HepG2 (cell line): ENCODE measurements around the gene SCN4B. TPM values are rescaled to one million over a fixed set of nuclear protein-coding genes. Genes with fewer than 3 reads are reported as not detected.
A peak's percentile ranks its signal among the peaks of the same experiment; 100 is the strongest.

Source experiments
- AGO1 ChIP-seq: fragments of 200-400 bp; formaldehyde crosslinking; IDR thresholded peaks from 2 replicates; pipeline ENCODE4 v1.6.1; 2017; ENCODE audit warnings: mild to moderate bottlenecking, low read depth, low read length, moderate library complexity; ENCODE audit not compliant: poor library complexity, severe bottlenecking
- DNMT3B ChIP-seq: conservative IDR thresholded peaks from 2 replicates; pipeline ENCODE4 v1.6.1; 2016; ENCODE audit warnings: missing biosample characterization, control low read depth
- HDAC6 ChIP-seq: fragments of 200-600 bp; sonication (generic); IDR thresholded peaks from 2 replicates; pipeline ENCODE4 v1.7.0; 2017; ENCODE audit warnings: mild to moderate bottlenecking, antibody characterized with exemption, low read length, low read depth
- HOXA5 ChIP-seq: sonication (generic); formaldehyde crosslinking; IDR thresholded peaks from 2 replicates; pipeline ENCODE4 v1.4.0; 2020; ENCODE audit warnings: missing genetic modification reagents
- KAT2B ChIP-seq: fragments of 150-350 bp; IDR thresholded peaks from 2 replicates; pipeline ENCODE4 v1.6.1; 2014; ENCODE audit warnings: low read depth, low read length, borderline replicate concordance
- KAT8 ChIP-seq: IDR thresholded peaks from 2 replicates; pipeline ENCODE4 v1.6.1; 2016; ENCODE audit warnings: missing genetic modification reagents, missing compliant biosample characterization
- KDM6A ChIP-seq: IDR thresholded peaks from 2 replicates; pipeline ENCODE4 v1.6.1; 2016; ENCODE audit warnings: low read depth
- NAIF1 ChIP-seq: sonication (generic); formaldehyde crosslinking; IDR thresholded peaks from 2 replicates; pipeline ENCODE4 v1.5.0; 2020; ENCODE audit warnings: mild to moderate bottlenecking, missing genetic modification reagents, borderline replicate concordance
- NFYB ChIP-seq: sonication (generic); formaldehyde crosslinking; IDR thresholded peaks from 2 replicates; pipeline ENCODE4 v1.4.0; 2020; ENCODE audit warnings: missing genetic modification reagents
- SAP130 ChIP-seq: IDR thresholded peaks from 2 replicates; pipeline ENCODE4 v1.6.1; 2016; ENCODE audit warnings: low read depth
- SP5 ChIP-seq: IDR thresholded peaks from 2 replicates; pipeline ENCODE4 v1.6.1; 2016; ENCODE audit warnings: low read depth, borderline replicate concordance
- ZNF224 ChIP-seq: sonication (generic); formaldehyde crosslinking; IDR thresholded peaks from 2 replicates; pipeline ENCODE4 v1.5.0; 2020; ENCODE audit warnings: mild to moderate bottlenecking, missing genetic modification reagents
- ZNF225 ChIP-seq: sonication (generic); formaldehyde crosslinking; IDR thresholded peaks from 2 replicates; pipeline ENCODE4 v1.4.0; 2020; ENCODE audit warnings: mild to moderate bottlenecking, missing genetic modification reagents
- ZNF232 ChIP-seq: sonication (generic); formaldehyde crosslinking; IDR thresholded peaks from 2 replicates; pipeline ENCODE4 v1.4.0; 2020; ENCODE audit warnings: missing genetic modification reagents, borderline replicate concordance
- ZNF350 ChIP-seq: sonication (generic); formaldehyde crosslinking; IDR thresholded peaks from 2 replicates; pipeline ENCODE4 v1.4.0; 2020; ENCODE audit warnings: mild to moderate bottlenecking, low read depth, missing genetic modification reagents, borderline replicate concordance
- ZNF547 ChIP-seq: sonication (generic); formaldehyde crosslinking; IDR thresholded peaks from 2 replicates; pipeline ENCODE4 v1.5.1; 2020; ENCODE audit warnings: mild to moderate bottlenecking, missing genetic modification reagents
- ZNF552 ChIP-seq: sonication (generic); formaldehyde crosslinking; IDR thresholded peaks from 2 replicates; pipeline ENCODE4 v1.9.0; 2022; ENCODE audit warnings: missing genetic modification reagents, mild to moderate bottlenecking, borderline replicate concordance
- ZNF556 ChIP-seq: sonication (generic); formaldehyde crosslinking; IDR thresholded peaks from 2 replicates; pipeline ENCODE4 v1.4.0; 2020; ENCODE audit warnings: mild to moderate bottlenecking, missing genetic modification reagents, borderline replicate concordance
- ZNF589 ChIP-seq: sonication (generic); formaldehyde crosslinking; conservative IDR thresholded peaks from 2 replicates; pipeline ENCODE4 v1.8.0; 2022; ENCODE audit warnings: mild to moderate bottlenecking, moderate library complexity, missing genetic modification reagents
- ZNF891 ChIP-seq: sonication (generic); formaldehyde crosslinking; IDR thresholded peaks from 2 replicates; pipeline ENCODE4 v1.5.0; 2020; ENCODE audit warnings: mild to moderate bottlenecking, missing genetic modification reagents
- polyA plus RNA-seq, 8 experiments: library from polyadenylated mRNA; depleted of rRNA in 3 of 8; stranded (reverse) in 7 of 8; unstranded in 1 of 8; fragments of >200 nt; fragmentation: Illumina TruSeq in 4 of 8; extraction: Trizol in 4 of 8; gene quantifications; 2 replicates each; pipeline versions ENCODE4 v1.2.1 to v1.2.3, GENCODE V29; 2011 to 2016; ENCODE audit warnings: low read depth in 4 of 8, missing spikeins in 1 of 8, mixed read lengths in 1 of 8; ENCODE audit not compliant: insufficient read depth in 1 of 8
- total RNA-seq, 5 experiments: library from RNA; depleted of rRNA; stranded (reverse); fragments of >200 nt; fragmentation: Illumina TruSeq; extraction: Trizol; gene quantifications; 2 replicates each; pipeline ENCODE4 v1.2.3, GENCODE V29; 2016; ENCODE audit warnings: low read depth in 1 of 5
- TF ChIP-seq, protein P1 (sequence below): sonication (generic); formaldehyde crosslinking; IDR thresholded peaks from 2 replicates; pipeline ENCODE4 v1.4.0; 2020; ENCODE audit warnings: missing genetic modification reagents; ENCODE audit errors: not compliant biosample characterization
- TF ChIP-seq, protein P2 (sequence below): sonication (generic); formaldehyde crosslinking; conservative IDR thresholded peaks from 2 replicates; pipeline ENCODE4 v1.4.0; 2020; ENCODE audit warnings: missing genetic modification reagents
- TF ChIP-seq, protein P3 (sequence below): sonication (generic); formaldehyde crosslinking; IDR thresholded peaks from 2 replicates; pipeline ENCODE4 v1.4.0; 2020; ENCODE audit warnings: mild to moderate bottlenecking, low read depth, missing genetic modification reagents
- TF ChIP-seq, protein P4 (sequence below): sonication (generic); formaldehyde crosslinking; IDR thresholded peaks from 2 replicates; pipeline ENCODE4 v1.4.0; 2020; ENCODE audit warnings: missing genetic modification reagents, borderline replicate concordance

The SCN4B gene
- total and polyA plus RNA-seq, 2 of the 13 experiments (the other 11 are each of a cell fraction or from before 2014, with no cell fraction given): 0.04 to 0.29 TPM

DNA sequence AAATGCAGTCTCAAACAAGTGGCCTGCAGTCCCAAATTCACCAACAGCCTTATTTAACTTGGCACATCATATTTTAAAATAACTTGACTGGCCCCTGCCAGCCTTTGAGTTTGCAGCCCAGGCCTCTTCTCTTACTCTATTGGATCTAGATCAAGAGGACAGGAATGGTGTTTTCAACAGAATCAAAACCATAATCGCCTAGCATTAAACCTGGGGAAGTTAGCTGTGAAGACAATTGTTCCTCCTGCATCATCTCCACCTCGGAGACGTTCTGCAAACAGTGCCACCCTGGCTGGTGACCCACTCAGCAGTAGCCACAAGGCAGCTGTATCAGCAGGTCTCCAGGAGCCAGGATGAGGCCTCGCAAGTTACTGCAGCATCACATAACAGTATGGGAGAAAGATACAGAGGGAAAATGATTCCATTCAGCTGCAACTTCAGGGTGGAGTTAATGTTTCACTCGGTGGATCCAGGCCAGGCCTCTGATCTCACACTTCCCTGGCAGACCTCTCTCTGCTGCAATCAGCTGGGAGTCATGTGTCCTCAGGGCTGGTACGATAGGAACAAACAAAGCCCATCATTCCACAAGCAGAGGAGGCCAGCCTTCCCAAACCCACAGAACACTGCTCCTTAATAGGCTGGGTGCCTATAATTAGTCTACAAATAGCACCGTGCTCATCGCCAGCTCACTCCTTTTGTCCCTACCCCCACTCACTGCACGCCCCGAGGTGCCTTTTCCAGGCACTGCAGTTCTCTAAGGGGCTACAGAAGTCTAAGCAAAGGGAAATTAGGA is 42.4 kb upstream of the SCN4B start (continued):
- TF ChIP-seq KAT8 (CRISPR knock-in tag) (peak; percentile 89), HDAC6 (no peak), HOXA5 (CRISPR knock-in tag) (no peak), SP5 (CRISPR knock-in tag) (no peak), ZNF556 (0 out of 2 replicates have a peak, but pooled peaks have one; percentile 56), ZNF224 (CRISPR knock-in tag) (peak; percentile 24; the same call in 1 of the 2 replicates), ZNF350 (peak; percentile 94), NFYB (0 out of 2 replicates have a peak, but pooled peaks have one; percentile 26), ZNF589 (CRISPR knock-in tag) (no peak), KDM6A (CRISPR knock-in tag) (peak; percentile 20; the same call in 1 of the 2 replicates), KAT2B (no peak), ZNF225 (CRISPR knock-in tag) (no peak; the same call in 1 of the 2 replicates), AGO1 (no peak), ZNF891 (CRISPR knock-in tag) (no peak), ZNF547 (CRISPR knock-in tag) (0 out of 2 replicates have a peak, but pooled peaks have one; percentile 17), DNMT3B (CRISPR knock-in tag) (no peak), ZNF552 (CRISPR knock-in tag) (no peak), SAP130 (peak; percentile 95), NAIF1 (0 out of 2 replicates have a peak, but pooled peaks have one; percentile 13), ZNF232 (CRISPR knock-in tag) (no peak; the same call in 1 of the 2 replicates)
- TF ChIP-seq, protein P1, sequence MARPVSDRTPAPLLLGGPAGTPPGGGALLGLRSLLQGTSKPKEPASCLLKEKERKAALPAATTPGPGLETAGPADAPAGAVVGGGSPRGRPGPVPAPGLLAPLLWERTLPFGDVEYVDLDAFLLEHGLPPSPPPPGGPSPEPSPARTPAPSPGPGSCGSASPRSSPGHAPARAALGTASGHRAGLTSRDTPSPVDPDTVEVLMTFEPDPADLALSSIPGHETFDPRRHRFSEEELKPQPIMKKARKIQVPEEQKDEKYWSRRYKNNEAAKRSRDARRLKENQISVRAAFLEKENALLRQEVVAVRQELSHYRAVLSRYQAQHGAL (CRISPR knock-in tag): no peak
- TF ChIP-seq, protein P2, sequence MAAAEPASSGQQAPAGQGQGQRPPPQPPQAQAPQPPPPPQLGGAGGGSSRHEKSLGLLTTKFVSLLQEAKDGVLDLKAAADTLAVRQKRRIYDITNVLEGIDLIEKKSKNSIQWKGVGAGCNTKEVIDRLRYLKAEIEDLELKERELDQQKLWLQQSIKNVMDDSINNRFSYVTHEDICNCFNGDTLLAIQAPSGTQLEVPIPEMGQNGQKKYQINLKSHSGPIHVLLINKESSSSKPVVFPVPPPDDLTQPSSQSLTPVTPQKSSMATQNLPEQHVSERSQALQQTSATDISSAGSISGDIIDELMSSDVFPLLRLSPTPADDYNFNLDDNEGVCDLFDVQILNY (CRISPR knock-in tag): no peak
- TF ChIP-seq, protein P3, sequence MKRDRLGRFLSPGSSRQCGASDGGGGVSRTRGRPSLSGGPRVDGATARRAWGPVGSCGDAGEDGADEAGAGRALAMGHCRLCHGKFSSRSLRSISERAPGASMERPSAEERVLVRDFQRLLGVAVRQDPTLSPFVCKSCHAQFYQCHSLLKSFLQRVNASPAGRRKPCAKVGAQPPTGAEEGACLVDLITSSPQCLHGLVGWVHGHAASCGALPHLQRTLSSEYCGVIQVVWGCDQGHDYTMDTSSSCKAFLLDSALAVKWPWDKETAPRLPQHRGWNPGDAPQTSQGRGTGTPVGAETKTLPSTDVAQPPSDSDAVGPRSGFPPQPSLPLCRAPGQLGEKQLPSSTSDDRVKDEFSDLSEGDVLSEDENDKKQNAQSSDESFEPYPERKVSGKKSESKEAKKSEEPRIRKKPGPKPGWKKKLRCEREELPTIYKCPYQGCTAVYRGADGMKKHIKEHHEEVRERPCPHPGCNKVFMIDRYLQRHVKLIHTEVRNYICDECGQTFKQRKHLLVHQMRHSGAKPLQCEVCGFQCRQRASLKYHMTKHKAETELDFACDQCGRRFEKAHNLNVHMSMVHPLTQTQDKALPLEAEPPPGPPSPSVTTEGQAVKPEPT (CRISPR knock-in tag): peak; percentile 52; the same call in 1 of the 2 replicates
- TF ChIP-seq, protein P4, sequence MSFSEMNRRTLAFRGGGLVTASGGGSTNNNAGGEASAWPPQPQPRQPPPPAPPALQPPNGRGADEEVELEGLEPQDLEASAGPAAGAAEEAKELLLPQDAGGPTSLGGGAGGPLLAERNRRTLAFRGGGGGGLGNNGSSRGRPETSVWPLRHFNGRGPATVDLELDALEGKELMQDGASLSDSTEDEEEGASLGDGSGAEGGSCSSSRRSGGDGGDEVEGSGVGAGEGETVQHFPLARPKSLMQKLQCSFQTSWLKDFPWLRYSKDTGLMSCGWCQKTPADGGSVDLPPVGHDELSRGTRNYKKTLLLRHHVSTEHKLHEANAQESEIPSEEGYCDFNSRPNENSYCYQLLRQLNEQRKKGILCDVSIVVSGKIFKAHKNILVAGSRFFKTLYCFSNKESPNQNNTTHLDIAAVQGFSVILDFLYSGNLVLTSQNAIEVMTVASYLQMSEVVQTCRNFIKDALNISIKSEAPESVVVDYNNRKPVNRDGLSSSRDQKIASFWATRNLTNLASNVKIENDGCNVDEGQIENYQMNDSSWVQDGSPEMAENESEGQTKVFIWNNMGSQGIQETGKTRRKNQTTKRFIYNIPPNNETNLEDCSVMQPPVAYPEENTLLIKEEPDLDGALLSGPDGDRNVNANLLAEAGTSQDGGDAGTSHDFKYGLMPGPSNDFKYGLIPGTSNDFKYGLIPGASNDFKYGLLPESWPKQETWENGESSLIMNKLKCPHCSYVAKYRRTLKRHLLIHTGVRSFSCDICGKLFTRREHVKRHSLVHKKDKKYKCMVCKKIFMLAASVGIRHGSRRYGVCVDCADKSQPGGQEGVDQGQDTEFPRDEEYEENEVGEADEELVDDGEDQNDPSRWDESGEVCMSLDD: no peak
